GM12878 (cell line): ENCODE data around the gene GSTCD. TPM values are rescaled to one million over a fixed set of nuclear protein-coding genes. Genes with fewer than 3 reads are reported as not detected.

Experiments
- ATAC-seq: fragments of 200-7000 bp; cut with Tn5 transposase; 3 replicates; pipeline ENCODE4 v1.9.1; 2020; ENCODE audit warnings: mild to moderate bottlenecking, moderate library complexity
- BruUV-seq: library from RNA; stranded (reverse); fragments of 400-500 nt; replicated peaks from 2 replicates; lab custom pipeline; 2021; lab: Mats Ljungman, UMichigan
- CTCF ChIA-PET: fragments of 300-600 bp; sonication (Branson Sonifier 250); formaldehyde crosslinking; extraction: SDS; loops from one replicate; lab custom pipeline; 2021; ENCODE audit warnings: inconsistent platforms; lab: Yijun Ruan, JAX
- POLR2A ChIA-PET: fragments of 350-600 bp; formaldehyde crosslinking; extraction: SDS; loops from one replicate; lab custom pipeline; 2021; ENCODE audit warnings: inconsistent platforms; lab: Charles Lee
- RAD21 ChIA-PET: fragments of 300-600 bp; sonication (Branson Sonifier 250); formaldehyde crosslinking; loops from one replicate; lab custom pipeline; 2023; ENCODE audit warnings: antibody characterized with exemption; ENCODE audit not compliant: unreplicated experiment; lab: Charles Lee
- SMC1A ChIA-PET: fragments of 300-600 bp; sonication (Branson Sonifier 250); formaldehyde crosslinking; loops from one replicate; lab custom pipeline; 2023; ENCODE audit not compliant: unreplicated experiment, uncharacterized antibody; lab: Charles Lee
- DNase-seq: peaks from one replicate; pipeline ENCODE4 v3.0.0-alpha.2; 2011; ENCODE audit warnings: low read depth, low spot score
- FAIRE-seq: peaks from 3 replicates; lab custom pipeline; 2011; peaks lifted over from hg19 to GRCh38; lab: Jason Lieb, UNC
- H2AFZ ChIP-seq: 2 replicates; pipeline ENCODE4 v1.6.0; 2011; ENCODE audit warnings: low read depth, low read length, control low read depth; ENCODE audit not compliant: control insufficient read depth
- H3K27ac ChIP-seq: 2 replicates; pipeline ENCODE4 v1.5.1; 2011; ENCODE audit warnings: control low read depth; ENCODE audit not compliant: control insufficient read depth, insufficient read depth
- H3K27me3 ChIP-seq, 2 experiments: replicated peaks in 1 of 2; 2 replicates each; pipeline versions ENCODE4 v1.6.0 to v1.6.1; 2011; ENCODE audit warnings: low read length in 1 of 2; ENCODE audit not compliant: control insufficient read depth in 2 of 2, insufficient read depth in 2 of 2
- H3K36me3 ChIP-seq, 2 experiments: 2 replicates each; pipeline ENCODE4 v1.5.1; 2011; ENCODE audit warnings: low read length in 1 of 2; ENCODE audit not compliant: control insufficient read depth in 2 of 2, insufficient read depth in 2 of 2
- H3K4me1 ChIP-seq: 2 replicates; pipeline ENCODE4 v1.6.1; 2011; ENCODE audit warnings: mild to moderate bottlenecking, low read length, moderate library complexity, mixed read lengths; ENCODE audit not compliant: control insufficient read depth, insufficient read depth
- H3K4me2 ChIP-seq: 2 replicates; pipeline ENCODE4 v1.6.0; 2011; ENCODE audit warnings: control low read depth; ENCODE audit not compliant: control insufficient read depth, insufficient read depth
- H3K4me3 ChIP-seq: fragments of 200-600 bp; sonication (generic); 2 replicates; pipeline ENCODE4 v1.5.1; 2016
- H3K79me2 ChIP-seq: 2 replicates; pipeline ENCODE4 v1.6.0; 2011; ENCODE audit warnings: low read length; ENCODE audit not compliant: control insufficient read depth, insufficient read depth
- H3K9ac ChIP-seq: 2 replicates; pipeline ENCODE4 v1.8.0; 2011; ENCODE audit warnings: low read length, control low read depth, mixed read lengths; ENCODE audit not compliant: control insufficient read depth, insufficient read depth
- H3K9me3 ChIP-seq: replicated peaks from 3 replicates; pipeline ENCODE4 v1.5.1; 2011; ENCODE audit warnings: mild to moderate bottlenecking, low read length; ENCODE audit not compliant: control insufficient read depth, insufficient read depth
- H4K20me1 ChIP-seq: 2 replicates; pipeline ENCODE4 v1.6.0; 2011; ENCODE audit not compliant: control insufficient read depth, insufficient read depth
- DPF2 ChIP-seq: fragments of 450-650 bp; IDR thresholded peaks from 2 replicates; pipeline ENCODE4 v1.6.1; 2017; ENCODE audit warnings: mild to moderate bottlenecking
- EED ChIP-seq: sonication (generic); IDR thresholded peaks from 2 replicates; pipeline ENCODE4 v1.6.1; 2016; ENCODE audit warnings: antibody characterized with exemption, low read depth
- ETV6 ChIP-seq, 2 experiments: fragments of 450-650 bp in 1 of 2; IDR thresholded peaks in 1 of 2; conservative IDR thresholded peaks in 1 of 2; 2 replicates each; pipeline ENCODE4 v1.6.1; 2014; ENCODE audit warnings: antibody characterized with exemption in 1 of 2, borderline replicate concordance in 1 of 2, low read depth in 1 of 2, mild to moderate bottlenecking in 1 of 2, moderate library complexity in 1 of 2
- NBN ChIP-seq: fragments of 450-650 bp; IDR thresholded peaks from 2 replicates; pipeline ENCODE4 v1.6.1; 2016
- SRF ChIP-seq, 2 experiments: IDR thresholded peaks; 2 replicates each; pipeline ENCODE4 v1.6.1; 2011; ENCODE audit warnings: low read depth in 2 of 2, low read length in 2 of 2, mild to moderate bottlenecking in 1 of 2, moderate library complexity in 1 of 2
- TAF1 ChIP-seq: IDR thresholded peaks from 2 replicates; pipeline ENCODE4 v1.6.1; 2011; ENCODE audit warnings: mild to moderate bottlenecking, low read depth, low read length, borderline replicate concordance
- WGBS: methylation state at CpG from one replicate; pipeline ENCODE4 v1.1.6; 2016; ENCODE audit warnings: low lambda C conversion rate; ENCODE audit not compliant: insufficient replicate concordance, insufficient coverage; ENCODE audit errors: missing lambda C conversion rate; 5-methylcytosine and 5-hydroxymethylcytosine counted together
- in situ Hi-C: fragments of 300-500 bp; cut with MboI; formaldehyde crosslinking; loops from 9 replicates; pipeline ENCODE4 v1.14.3; 2018; ENCODE audit warnings: mixed read lengths
- intact Hi-C: fragments of 100-400 bp; cut with micrococcal nuclease; formaldehyde crosslinking; loops from one replicate; pipeline ENCODE4 v1.14.2; 2022; ENCODE audit not compliant: unreplicated experiment
- polyA plus RNA-seq, 11 experiments: library from polyadenylated mRNA; depleted of rRNA in 4 of 11; unstranded in 6 of 11; stranded (reverse) in 5 of 11; fragments of >200 nt; fragmentation: Nextera tagmentation in 4 of 11; fragmentation: Illumina TruSeq in 1 of 11; extraction: Ambion mirVana in 4 of 11; extraction: Trizol in 1 of 11; gene quantifications; 1 replicate in 1 of 11; 2 replicates in 10 of 11; pipeline versions ENCODE4 v1.2.1 to v1.2.3, GENCODE V29; 2011 to 2016; ENCODE audit warnings: inconsistent platforms in 2 of 11, missing spikeins in 2 of 11, low read depth in 1 of 11
- total RNA-seq, 4 experiments: library from RNA; depleted of rRNA in 3 of 4; stranded (reverse); fragments of >200 nt in 3 of 4; fragmentation: Illumina TruSeq in 1 of 4; extraction: Trizol in 1 of 4; gene quantifications; 2 replicates each; pipeline versions ENCODE4 v1.2.1 to v1.2.3, GENCODE V29; 2013 to 2021
- TF ChIP-seq, protein P1 (sequence below): IDR thresholded peaks from 2 replicates; pipeline ENCODE4 v1.6.1; 2011; ENCODE audit warnings: borderline replicate concordance, low read depth, mild to moderate bottlenecking, moderate library complexity, mixed read lengths, low read length; ENCODE audit not compliant: insufficient read depth; ENCODE audit errors: extremely low read length
- TF ChIP-seq, protein P2 (sequence below): IDR thresholded peaks from 2 replicates; pipeline ENCODE4 v1.6.1; 2011; ENCODE audit warnings: low read depth, mild to moderate bottlenecking, low read length, moderate library complexity, borderline replicate concordance; ENCODE audit errors: extremely low read depth

GSTCD gene
- total and polyA plus RNA-seq, 10 of the 15 experiments (the other 5 are each of a cell fraction or from before 2014, with no cell fraction given), result 4.3 to 28.4 (median 14.1) TPM

DNA sequence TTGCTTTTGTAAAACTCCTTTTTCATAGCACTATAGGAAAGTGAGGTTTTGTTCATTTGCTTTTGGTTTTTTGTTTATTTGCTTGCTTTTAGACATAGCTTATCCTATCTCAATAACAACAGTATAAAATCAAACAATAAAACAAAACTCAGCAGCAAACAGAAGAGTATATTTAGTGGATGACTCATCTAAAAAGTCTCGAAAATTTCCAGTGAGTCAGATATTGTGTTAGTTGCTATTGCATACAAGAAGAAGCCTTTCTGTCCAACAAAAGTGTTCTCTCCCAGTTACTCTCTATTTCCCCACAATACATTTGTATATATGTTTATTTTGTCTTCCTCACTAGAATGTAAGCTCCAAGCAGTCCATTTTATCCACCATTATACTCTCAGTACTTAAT is 150.6 kb downstream of the GSTCD start (continued):
- TF ChIP-seq, protein P1, sequence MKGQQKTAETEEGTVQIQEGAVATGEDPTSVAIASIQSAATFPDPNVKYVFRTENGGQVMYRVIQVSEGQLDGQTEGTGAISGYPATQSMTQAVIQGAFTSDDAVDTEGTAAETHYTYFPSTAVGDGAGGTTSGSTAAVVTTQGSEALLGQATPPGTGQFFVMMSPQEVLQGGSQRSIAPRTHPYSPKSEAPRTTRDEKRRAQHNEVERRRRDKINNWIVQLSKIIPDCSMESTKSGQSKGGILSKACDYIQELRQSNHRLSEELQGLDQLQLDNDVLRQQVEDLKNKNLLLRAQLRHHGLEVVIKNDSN, result no peak
- no peak for TF ChIP-seq ETV6 (conservative IDR thresholded peaks at IDR 0.05 in 1 of 2, IDR thresholded peaks at IDR 0.05 in 1 of 2; ENCODE audit: borderline replicate concordance in 1 of 2, low read depth in 1 of 2)
- TF ChIP-seq, all 136 proteins: peak for 5

DNA sequence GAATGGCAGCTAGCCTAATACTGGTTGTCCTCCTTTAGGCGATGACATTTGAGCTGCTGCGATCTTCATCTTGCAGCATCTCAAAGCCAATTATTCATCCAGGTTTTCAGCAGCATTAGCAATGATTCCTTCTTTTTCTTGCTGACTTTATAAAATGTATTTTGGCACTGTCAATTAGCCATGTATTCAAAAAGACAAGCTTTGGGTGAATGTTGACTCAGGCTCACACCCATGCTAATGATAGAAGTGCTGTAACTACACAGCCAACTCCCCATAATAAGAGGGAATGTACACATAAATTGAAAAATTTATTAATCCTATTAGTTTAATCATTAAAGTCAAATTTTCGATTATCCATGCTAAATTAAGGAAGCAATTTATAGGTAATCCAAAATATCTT is 162.4 kb downstream of the GSTCD start:
- Histone ChIP-seq H4K20me1 (no peaks in the 10 kb centered on the region), H3K79me2 (no peaks in the 10 kb centered on the region), H3K27ac (no peak overlapping the region), H3K9me3 (no peaks in the 10 kb centered on the region), H3K4me3 (no peak overlapping the region), H3K36me3 (no peaks in the 10 kb centered on the region), H3K4me2 (no peak overlapping the region), H2AFZ (no peak overlapping the region), H3K9ac (no peak overlapping the region), H3K27me3 (no peaks in the 10 kb centered on the region), H3K4me1 (no peaks in the 10 kb centered on the region)
- POLR2A ChIA-PET, result interaction anchor here (1.1 kb wide), 1 partner anchor 26 kb away, joined by 3 read pairs; no protein-coding TSS in a partner anchor
- CTCF ChIA-PET, result no interaction called here
- TF ChIP-seq SRF (IDR thresholded peaks at IDR 0.05; ENCODE audit: low read depth in 2 of 2, low read length in 2 of 2) (no peak), DPF2 (no peak), TAF1 (no peak), NBN (no peak), EED (no peak)
- TF ChIP-seq, protein P2, sequence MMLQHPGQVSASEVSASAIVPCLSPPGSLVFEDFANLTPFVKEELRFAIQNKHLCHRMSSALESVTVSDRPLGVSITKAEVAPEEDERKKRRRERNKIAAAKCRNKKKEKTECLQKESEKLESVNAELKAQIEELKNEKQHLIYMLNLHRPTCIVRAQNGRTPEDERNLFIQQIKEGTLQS, result no peak
- 61% methylated on average over 3 of the region's 3 CpGs for WGBS
- FAIRE-seq (no peak), ATAC-seq (no peak), DNase-seq (no peak)
- SMC1A ChIA-PET, result no interaction called here
- RAD21 ChIA-PET, result no interaction called here
- intact Hi-C loops, result no loop called here
- no TSS peak for BruUV-seq
- in situ Hi-C loops, result no loop called here
